Transverse colon (tissue), 3 donors: ENCODE results near the gene PAPPA.

Experiments used
- CTCF ChIP-seq, 5 experiments: fragments of 200-600 bp in 3 of 5; fragments of 450-650 bp in 2 of 5; sonication (generic) in 3 of 5; IDR thresholded peaks; 1 replicate in 2 of 5; 2 replicates in 3 of 5; pipeline ENCODE4 v1.5.1; 2016 to 2017; ENCODE audit warnings: antibody characterized with exemption in 5 of 5, inconsistent platforms in 3 of 5, mild to moderate bottlenecking in 2 of 5, moderate library complexity in 1 of 5
- POLR2A ChIP-seq: fragments of 450-650 bp; IDR thresholded peaks from one replicate; pipeline ENCODE4 v1.6.1; 2016; ENCODE audit warnings: antibody characterized with exemption, mild to moderate bottlenecking, moderate library complexity

- TF ChIP-seq CTCF (IDR thresholded peaks at IDR 0.05) (no peak), POLR2A (no peak)
These were observed 66.1 kb downstream of the PAPPA start for GRCh38 chr9:116219686-116220085.
